Measurements from ENCODE around the gene RBM14.

DNA sequence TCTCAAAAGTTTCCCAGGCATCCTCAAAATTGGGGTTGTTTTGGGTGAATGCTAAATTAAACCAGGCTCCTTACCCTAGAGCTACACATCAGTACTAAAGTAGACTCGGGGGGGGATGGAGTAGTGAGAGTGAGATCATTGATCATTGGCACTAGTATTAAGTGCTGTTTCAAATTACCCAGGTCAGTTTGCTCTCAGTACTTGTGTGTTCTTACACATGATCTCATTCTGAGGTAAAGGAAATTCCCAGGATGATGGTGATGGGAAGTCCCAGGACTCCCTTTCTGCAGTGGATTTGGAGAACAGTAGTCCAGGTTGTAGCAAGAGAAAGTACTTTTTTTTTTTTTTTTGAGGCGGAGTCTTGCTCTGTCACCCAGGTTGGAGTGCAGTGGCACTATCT is 34.6 kb downstream of the RBM14 start:
- TF ChIP-seq, protein P1, sequence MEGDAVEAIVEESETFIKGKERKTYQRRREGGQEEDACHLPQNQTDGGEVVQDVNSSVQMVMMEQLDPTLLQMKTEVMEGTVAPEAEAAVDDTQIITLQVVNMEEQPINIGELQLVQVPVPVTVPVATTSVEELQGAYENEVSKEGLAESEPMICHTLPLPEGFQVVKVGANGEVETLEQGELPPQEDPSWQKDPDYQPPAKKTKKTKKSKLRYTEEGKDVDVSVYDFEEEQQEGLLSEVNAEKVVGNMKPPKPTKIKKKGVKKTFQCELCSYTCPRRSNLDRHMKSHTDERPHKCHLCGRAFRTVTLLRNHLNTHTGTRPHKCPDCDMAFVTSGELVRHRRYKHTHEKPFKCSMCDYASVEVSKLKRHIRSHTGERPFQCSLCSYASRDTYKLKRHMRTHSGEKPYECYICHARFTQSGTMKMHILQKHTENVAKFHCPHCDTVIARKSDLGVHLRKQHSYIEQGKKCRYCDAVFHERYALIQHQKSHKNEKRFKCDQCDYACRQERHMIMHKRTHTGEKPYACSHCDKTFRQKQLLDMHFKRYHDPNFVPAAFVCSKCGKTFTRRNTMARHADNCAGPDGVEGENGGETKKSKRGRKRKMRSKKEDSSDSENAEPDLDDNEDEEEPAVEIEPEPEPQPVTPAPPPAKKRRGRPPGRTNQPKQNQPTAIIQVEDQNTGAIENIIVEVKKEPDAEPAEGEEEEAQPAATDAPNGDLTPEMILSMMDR (IDR thresholded peaks at IDR 0.05; ENCODE audit: borderline replicate concordance, extremely low read depth, low read length, poor library complexity, severe bottlenecking), result no peak
- TF ChIP-seq EZH2 (IDR thresholded peaks at IDR 0.05; ENCODE audit: borderline replicate concordance, low read depth, low read length, severe bottlenecking), result no peak

Measured in DND-41 (cell line).